Right lobe of liver (tissue), 6 donors: Measurements from ENCODE around the gene TIMM13. TPM values are rescaled to one million over a fixed set of nuclear protein-coding genes. Genes with fewer than 3 reads are reported as not detected.
"Not testable (repeated sequence)": the region's sequence is repeated elsewhere in the genome, so short reads cannot be mapped to it uniquely, and the experiment has no call there.

Experiments used
- ATAC-seq, 4 donors: fragments of 200-7000 bp; cut with Tn5 transposase; one replicate each; pipeline ENCODE4 v1.9.1; 2020; ENCODE audit warnings: mild to moderate bottlenecking in 4 of 4, moderate library complexity in 4 of 4
- DNase-seq, 3 donors: peaks; one replicate each; pipeline ENCODE4 v3.0.0-alpha.2; 2020
- H3K27ac ChIP-seq, 3 donors: fragments of 200-600 bp; one replicate each; pipeline ENCODE4 v1.8.0; 2022
- H3K27me3 ChIP-seq, 2 donors: fragments of 200-600 bp; one replicate each; pipeline ENCODE4 v1.8.0; 2022
- H3K36me3 ChIP-seq, 4 donors: fragments of 200-600 bp; sonication (generic) in 1 of 4; one replicate each; pipeline versions ENCODE4 v1.5.1 to v1.8.0; 2017 to 2022; ENCODE audit warnings: control low read depth in 1 of 4
- H3K4me1 ChIP-seq, 4 donors: fragments of 200-600 bp; sonication (generic) in 1 of 4; one replicate each; pipeline versions ENCODE4 v1.5.1 to v1.8.0; 2017 to 2022; ENCODE audit warnings: control low read depth in 1 of 4
- H3K4me3 ChIP-seq, 3 donors: fragments of 200-600 bp; one replicate each; pipeline ENCODE4 v1.8.0; 2022
- H3K9me3 ChIP-seq, 4 donors: fragments of 200-600 bp; sonication (generic) in 1 of 4; one replicate each; pipeline versions ENCODE4 v1.5.1 to v1.8.0; 2017 to 2022; ENCODE audit warnings: control low read depth in 1 of 4
- CTCF ChIP-seq, 4 donors: fragments of 200-600 bp in 3 of 4; fragments of 450-650 bp in 1 of 4; IDR thresholded peaks; one replicate each; pipeline versions ENCODE4 v1.5.1 to v1.8.0; 2016 to 2022; ENCODE audit warnings: antibody characterized with exemption in 4 of 4, mild to moderate bottlenecking in 2 of 4
- POLR2A ChIP-seq: fragments of 450-650 bp; IDR thresholded peaks from one replicate; pipeline ENCODE4 v1.6.1; 2017; ENCODE audit warnings: antibody characterized with exemption, mild to moderate bottlenecking
- WGBS: methylation state at CpG from one replicate; pipeline ENCODE4 v1.1.6; 2018; ENCODE audit warnings: low coverage, low lambda C conversion rate; ENCODE audit not compliant: insufficient coverage; ENCODE audit errors: missing lambda C conversion rate; 5-methylcytosine and 5-hydroxymethylcytosine counted together
- intact Hi-C, 2 donors: fragments of 100-400 bp; cut with DNase I; formaldehyde crosslinking; loops; one replicate each; pipeline versions ENCODE4 v1.11.2 to v1.14.1; 2022
- total RNA-seq, 6 experiments: library from RNA; depleted of rRNA in 2 of 6; stranded (reverse); fragments of >200 nt in 2 of 6; fragmentation: NEBNext Ultra II Directional in 3 of 6; extraction: Animal tissue kit (Norgen Biotek cat#: 25700) in 3 of 6; gene quantifications; one replicate each; pipeline versions ENCODE4 v1.1.0 to v1.2.4, GENCODE V29; 2016 to 2023
- donor health status: DM: no; HTN: yes; CAD: no.
- donor health status: DM: no; HTN: no; CAD: no.
- donor health status: DM: no; HTN: no; CAD: no.
- donor health status: DM: no; HTN: yes; CAD: no.
- donor health status: DM: no; HTN: yes; CAD: no.

Gene TIMM13
- total RNA-seq, 6 experiments from 2014 or later: 35.5 to 59.8 (median 51.1) TPM

GRCh38 chr19:2461751-2462634 lies 34.6 kb upstream of the TIMM13 start:
- ATAC-seq (peak; percentile 36 to 69 (median 56)), DNase-seq (peak; percentile 64 to 73 (median 68))
- Histone ChIP-seq H3K4me3 (peak overlapping the region; percentile 41 to 69 (median 58)), H3K36me3 (no peaks in the 10 kb centered on the region), H3K9me3 (no peaks in the 10 kb centered on the region), H3K27me3 (no peaks in the 10 kb centered on the region), H3K4me1 (peaks cover 0 to 28% (median 6%) of the 10 kb centered on the region in 4 donors), H3K27ac (no peak overlapping the region)
- intact Hi-C loops: no loop called here
- TF ChIP-seq CTCF (IDR thresholded peaks at IDR 0.05) (no peak), POLR2A (no peak)
- 4% methylated on average over 42 of the region's 62 CpGs for WGBS

- TF ChIP-seq CTCF (IDR thresholded peaks at IDR 0.05): no peak
- TF ChIP-seq POLR2A: no peak
- Histone ChIP-seq H3K36me3 (no peaks in the 10 kb centered on the region), H3K4me1 (peaks cover 0 to 33% (median 7%) of the 10 kb centered on the region in 4 donors), H3K9me3 (no peaks in the 10 kb centered on the region), H3K27ac (no peak overlapping the region), H3K27me3 (no peaks in the 10 kb centered on the region), H3K4me3 (no peak overlapping the region)
- WGBS: 89% methylated on average over 1 of the region's 1 CpG
- no peak for ATAC-seq
- intact Hi-C loops: no loop called here
- DNase-seq: no peak
Observed at GRCh38 chr19:2460245-2460644, 32.9 kb upstream of the TIMM13 start.

- DNase-seq (peak; percentile 50 to 83 (median 69)), ATAC-seq (peak in 3 of 4 donors; percentile 3 to 12 (median 6))
- Histone ChIP-seq H3K4me1 (peaks cover 0 to 33% (median 7%) of the 10 kb centered on the region in 4 donors), H3K27ac (peak overlapping the region in 2 of 3 donors; percentile 22 to 61)
- H3K36me3 ChIP-seq, H3K4me3 ChIP-seq, H3K9me3 ChIP-seq, intact Hi-C loops, H3K27me3 ChIP-seq: not testable (repeated sequence)
- WGBS: 29% methylated on average over 6 of the region's 10 CpGs
Observed at GRCh38 chr19:2458776-2459175, 31.4 kb upstream of the TIMM13 start.

GRCh38 chr19:2458054-2458453 lies 30.7 kb upstream of the TIMM13 start:
- Histone ChIP-seq H3K4me1 (peaks cover 0 to 33% (median 7%) of the 10 kb centered on the region in 4 donors), H3K27ac (peak overlapping the region in 2 of 3 donors; percentile 30 to 61), H3K36me3 (no peaks in the 10 kb centered on the region), H3K9me3 (no peaks in the 10 kb centered on the region), H3K27me3 (no peaks in the 10 kb centered on the region), H3K4me3 (no peak overlapping the region)
- TF ChIP-seq POLR2A (no peak), CTCF (IDR thresholded peaks at IDR 0.05) (no peak)
- intact Hi-C loops: no loop called here
- ATAC-seq (peak; percentile 26 to 57 (median 42)), DNase-seq (no peak)
- 49% methylated on average over 2 of the region's 5 CpGs for WGBS

- no peaks in the 10 kb centered on the region for H3K36me3 ChIP-seq
- ATAC-seq: no peak
- H3K4me3 ChIP-seq: peak overlapping the region in 1 of 3 donors; percentile 90
- TF ChIP-seq POLR2A (no peak), CTCF (IDR thresholded peaks at IDR 0.05) (no peak)
- H3K27me3 ChIP-seq: no peaks in the 10 kb centered on the region
- no peak for DNase-seq
- WGBS: 55% methylated on average over 5 of the region's 8 CpGs
- H3K9me3 ChIP-seq: no peaks in the 10 kb centered on the region
- intact Hi-C loops: no loop called here
- H3K4me1 ChIP-seq: peaks cover 0 to 29% (median 7%) of the 10 kb centered on the region in 4 donors
- peak overlapping the region in 2 of 3 donors; percentile 61 to 62 for H3K27ac ChIP-seq
Observed at GRCh38 chr19:2457394-2458037, 30.1 kb upstream of the TIMM13 start.
